Thyroid gland (tissue), 4 donors: ENCODE results near the gene ITPR3.

Experiments used
- POLR2A ChIP-seq, 2 donors: fragments of 450-650 bp; IDR thresholded peaks; one replicate each; pipeline ENCODE4 v1.6.1; 2017; ENCODE audit warnings: antibody characterized with exemption in 2 of 2, mild to moderate bottlenecking in 2 of 2, moderate library complexity in 1 of 2
- TF ChIP-seq, protein P1 (sequence below), 6 experiments: fragments of 200-600 bp in 3 of 6; fragments of 450-650 bp in 3 of 6; sonication (generic) in 3 of 6; IDR thresholded peaks; one replicate each; pipeline ENCODE4 v1.5.1; 2016 to 2019; ENCODE audit warnings: antibody characterized with exemption in 6 of 6, mild to moderate bottlenecking in 2 of 6, inconsistent platforms in 1 of 6, moderate library complexity in 1 of 6

DNA sequence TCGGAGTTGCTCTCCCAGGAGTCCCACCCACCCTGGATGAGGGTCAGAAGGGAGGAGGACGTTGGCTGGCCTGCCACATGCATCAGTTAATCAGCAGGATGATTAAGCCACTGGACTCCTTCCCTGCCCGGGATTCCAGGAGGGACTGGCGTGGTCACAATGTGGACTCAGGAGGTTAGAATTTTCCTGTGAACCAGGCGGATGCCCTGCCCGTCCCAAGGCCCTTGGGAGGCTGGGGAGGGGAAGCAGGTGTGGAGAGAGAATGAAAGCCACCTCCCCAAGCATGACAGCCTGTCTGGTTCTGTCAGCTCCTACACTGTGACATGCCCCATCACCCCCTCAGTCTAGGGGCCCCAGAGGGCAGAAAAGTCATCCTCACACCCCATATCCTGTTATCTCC, 11.6 kb upstream of the ITPR3 start:
- TF ChIP-seq, protein P1, sequence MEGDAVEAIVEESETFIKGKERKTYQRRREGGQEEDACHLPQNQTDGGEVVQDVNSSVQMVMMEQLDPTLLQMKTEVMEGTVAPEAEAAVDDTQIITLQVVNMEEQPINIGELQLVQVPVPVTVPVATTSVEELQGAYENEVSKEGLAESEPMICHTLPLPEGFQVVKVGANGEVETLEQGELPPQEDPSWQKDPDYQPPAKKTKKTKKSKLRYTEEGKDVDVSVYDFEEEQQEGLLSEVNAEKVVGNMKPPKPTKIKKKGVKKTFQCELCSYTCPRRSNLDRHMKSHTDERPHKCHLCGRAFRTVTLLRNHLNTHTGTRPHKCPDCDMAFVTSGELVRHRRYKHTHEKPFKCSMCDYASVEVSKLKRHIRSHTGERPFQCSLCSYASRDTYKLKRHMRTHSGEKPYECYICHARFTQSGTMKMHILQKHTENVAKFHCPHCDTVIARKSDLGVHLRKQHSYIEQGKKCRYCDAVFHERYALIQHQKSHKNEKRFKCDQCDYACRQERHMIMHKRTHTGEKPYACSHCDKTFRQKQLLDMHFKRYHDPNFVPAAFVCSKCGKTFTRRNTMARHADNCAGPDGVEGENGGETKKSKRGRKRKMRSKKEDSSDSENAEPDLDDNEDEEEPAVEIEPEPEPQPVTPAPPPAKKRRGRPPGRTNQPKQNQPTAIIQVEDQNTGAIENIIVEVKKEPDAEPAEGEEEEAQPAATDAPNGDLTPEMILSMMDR (IDR thresholded peaks at IDR 0.05), result no peak
- no peak for TF ChIP-seq POLR2A (IDR thresholded peaks at IDR 0.05)
